Stimulated activated CD4-positive, alpha-beta T cell treated with anti-CD3 and anti-CD28 coated beads, TNF-alpha, amount 100 ng/mL, for 4 hours (primary cell): ENCODE results near the gene SPATA12.

Experiments
- DNase-seq, 3 experiments: peaks; one replicate each; pipeline ENCODE4 v3.0.0-alpha.2; 2020; ENCODE audit warnings: low read depth in 3 of 3

SPATA12 gene

GRCh38 chr3:57060089-57060821 lies at the start of gene SPATA12:
Gene SPATA12, plus strand, starts transcription at chr3:57060664. Its CDS starts 13,031 bp downstream, at chr3:57073695.
- no peak for DNase-seq

DNA sequence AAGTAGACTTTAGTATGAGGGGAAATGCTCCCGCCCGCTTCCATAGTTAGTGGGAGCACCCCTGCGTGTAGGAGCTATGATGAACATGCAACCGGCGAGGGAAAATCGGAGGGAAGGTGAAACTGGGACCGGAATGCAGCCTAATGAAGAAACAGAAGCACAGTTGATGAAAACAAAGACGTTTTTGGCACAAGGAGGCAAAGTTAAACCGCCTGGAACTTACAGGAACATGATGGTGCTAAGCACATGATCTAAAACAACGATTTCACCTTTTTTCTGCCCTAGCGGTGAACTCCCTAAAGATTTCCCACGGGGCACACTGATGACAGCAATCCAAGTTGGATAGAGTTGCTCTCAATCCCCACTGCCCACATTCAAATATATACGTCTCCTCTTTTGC lies 49.4 kb upstream of the SPATA12 start:
- no peak for DNase-seq

DNA sequence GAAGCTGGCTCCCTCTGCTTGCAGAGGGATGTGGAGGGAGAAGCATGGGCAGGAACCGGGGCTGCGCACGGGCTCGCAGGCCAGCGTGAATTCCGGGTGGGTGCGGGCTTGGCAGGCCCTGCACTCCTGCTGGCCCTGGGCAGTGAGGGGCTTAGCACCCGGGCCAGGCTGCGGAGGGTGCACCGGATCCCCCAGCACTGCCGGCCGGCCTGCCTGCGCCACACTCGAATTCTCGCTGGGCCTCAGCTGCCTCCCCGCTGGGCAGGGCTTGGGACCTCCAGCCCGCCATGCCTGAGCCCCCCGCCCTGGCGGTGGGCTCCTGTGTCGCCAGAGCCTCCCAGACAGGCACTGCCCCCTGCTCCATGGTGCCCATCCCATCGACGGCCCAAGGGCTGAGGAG lies 47.6 kb upstream of the SPATA12 start:
- no peak for DNase-seq

GRCh38 chr3:57015350-57015729 lies 45.1 kb upstream of the SPATA12 start:
- DNase-seq = no peak

DNA sequence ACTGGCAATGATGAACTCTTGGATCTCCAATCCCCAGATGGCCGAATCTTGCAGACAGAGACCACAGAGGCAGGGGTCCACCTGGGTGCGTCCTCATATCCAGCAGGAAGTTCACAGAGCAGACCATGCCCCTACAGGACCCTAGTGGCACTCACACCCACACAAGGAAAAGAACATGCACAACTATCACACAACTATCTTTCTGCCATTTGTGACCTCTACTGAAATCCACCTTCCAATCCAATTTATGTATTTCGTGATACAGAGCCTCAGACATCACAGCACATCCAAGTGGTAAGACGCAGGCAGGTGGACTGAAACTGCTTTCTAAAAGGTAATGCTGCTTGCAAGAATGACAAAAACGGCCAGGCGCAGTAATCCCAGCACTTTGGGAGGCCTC lies 44.6 kb upstream of the SPATA12 start:
- DNase-seq = no peak

DNA sequence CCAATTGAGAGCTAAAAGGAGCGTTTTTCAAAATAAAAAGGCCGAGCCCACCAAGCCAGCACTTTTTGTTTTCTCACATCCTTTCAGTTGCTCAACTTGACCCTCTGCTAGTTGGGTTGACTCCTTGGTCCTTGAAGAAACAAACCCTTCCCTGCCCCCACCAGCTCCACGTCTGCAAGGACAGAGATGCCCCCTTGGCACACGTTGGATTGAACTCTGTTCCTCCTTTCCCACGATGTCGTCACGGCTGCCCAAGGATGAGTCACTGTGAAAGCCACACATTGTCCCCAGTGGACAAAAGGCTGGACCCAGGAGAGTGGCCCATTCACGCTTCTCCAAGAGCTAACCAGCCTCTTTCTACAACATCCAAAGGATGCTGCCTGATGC lies 43.0 kb upstream of the SPATA12 start:
- DNase-seq = no peak

GRCh38 chr3:57018246-57018645 lies 42.2 kb upstream of the SPATA12 start:
- DNase-seq = no peak

DNA sequence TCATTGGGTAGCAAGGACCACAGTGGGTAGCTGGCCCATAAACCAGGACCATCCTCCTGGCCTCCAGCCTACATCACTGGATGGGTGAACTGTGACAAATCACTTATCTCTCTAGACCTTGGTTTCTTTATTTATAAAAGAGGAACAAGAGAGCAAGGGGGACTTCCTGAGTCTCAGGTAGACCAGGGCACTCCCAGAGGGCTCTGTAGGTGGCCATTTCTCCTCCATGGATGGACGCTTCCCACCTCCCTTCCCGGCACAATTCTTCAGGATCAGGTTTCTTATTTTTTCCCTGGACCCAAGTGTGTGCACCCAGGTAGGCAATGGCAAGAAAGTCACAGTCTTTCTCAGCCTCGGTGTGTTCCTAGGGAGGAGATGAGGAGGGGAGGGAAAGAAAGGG lies 41.4 kb upstream of the SPATA12 start:
- no peak for DNase-seq

DNA sequence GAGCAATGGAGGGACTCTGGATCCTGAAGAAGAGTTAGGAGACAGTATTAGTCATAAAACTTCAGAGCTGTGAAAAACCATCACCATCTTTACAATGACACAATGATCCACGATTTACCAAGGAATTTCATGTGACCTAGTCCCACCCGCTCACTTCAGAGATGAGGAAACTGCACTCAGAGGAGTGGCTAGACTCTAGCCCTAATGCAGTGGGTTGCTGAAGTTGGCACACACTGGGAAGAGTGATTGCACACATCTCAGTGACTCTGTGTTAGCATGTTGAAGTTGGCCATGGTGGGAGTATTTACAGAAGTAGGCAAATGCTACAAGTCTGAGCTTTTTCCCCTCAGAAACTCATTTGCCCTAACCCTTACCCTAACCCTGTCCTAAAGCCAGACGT lies 35.2 kb upstream of the SPATA12 start:
- no peak for DNase-seq

DNA sequence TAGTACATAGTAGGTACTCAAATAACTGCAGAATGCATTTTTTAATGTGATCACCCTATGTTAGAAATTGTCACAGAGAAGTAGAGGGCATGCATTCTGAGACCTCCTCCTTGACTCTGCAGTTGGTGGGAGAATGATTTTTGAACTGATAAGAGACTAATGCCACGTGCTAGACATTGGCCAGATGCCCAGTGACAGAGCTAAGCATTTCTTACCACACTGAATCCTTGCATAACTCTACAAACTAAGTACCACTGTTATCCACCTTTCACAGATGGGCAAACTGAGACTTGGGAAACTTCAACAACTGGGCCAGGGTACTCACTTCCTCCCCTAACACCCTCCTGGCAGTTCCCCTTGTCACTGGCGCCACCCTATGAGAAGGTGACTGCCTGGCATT lies 33.5 kb upstream of the SPATA12 start:
- DNase-seq = no peak

DNA sequence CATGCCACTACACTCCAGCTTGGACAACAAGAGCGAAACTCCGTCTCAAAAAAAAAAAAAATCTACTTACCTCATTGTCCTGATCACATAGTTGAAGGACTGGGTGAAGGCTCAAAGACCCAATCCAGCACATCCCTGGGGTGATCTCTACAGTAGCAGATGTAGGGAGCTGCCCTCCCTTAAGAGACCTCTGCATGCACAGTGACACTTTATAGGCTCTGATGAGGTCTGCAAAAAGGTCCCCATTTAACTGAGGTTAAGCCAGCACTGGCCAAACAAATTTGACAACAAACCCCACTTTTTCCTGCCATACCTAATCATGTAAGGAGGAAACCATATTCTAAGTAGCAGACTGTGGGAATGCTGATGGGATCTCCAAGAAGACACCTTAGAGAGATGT lies 31.1 kb upstream of the SPATA12 start:
- DNase-seq = no peak

- DNase-seq = no peak
Observed at GRCh38 chr3:57029924-57030323, 30.5 kb upstream of the SPATA12 start.

DNA sequence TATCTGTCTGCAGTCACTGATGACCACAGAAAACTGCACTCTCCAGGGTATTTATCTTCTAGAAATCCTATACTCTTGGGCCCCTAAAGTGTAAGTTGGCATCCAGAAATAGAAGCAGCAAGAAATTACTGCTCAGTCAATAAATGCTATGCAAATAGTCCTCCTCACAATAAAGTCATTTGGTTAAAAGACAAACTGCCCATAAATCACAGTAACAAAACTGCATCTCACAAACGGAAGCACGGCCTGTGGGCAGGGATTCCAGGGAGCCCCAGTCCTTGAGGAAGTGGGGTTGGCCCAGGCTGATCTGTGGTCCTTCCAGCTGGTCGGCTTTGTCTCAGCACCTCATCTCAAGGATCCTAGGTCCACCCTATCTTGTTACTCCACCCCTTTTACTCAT lies 29.7 kb upstream of the SPATA12 start:
- DNase-seq = no peak

DNA sequence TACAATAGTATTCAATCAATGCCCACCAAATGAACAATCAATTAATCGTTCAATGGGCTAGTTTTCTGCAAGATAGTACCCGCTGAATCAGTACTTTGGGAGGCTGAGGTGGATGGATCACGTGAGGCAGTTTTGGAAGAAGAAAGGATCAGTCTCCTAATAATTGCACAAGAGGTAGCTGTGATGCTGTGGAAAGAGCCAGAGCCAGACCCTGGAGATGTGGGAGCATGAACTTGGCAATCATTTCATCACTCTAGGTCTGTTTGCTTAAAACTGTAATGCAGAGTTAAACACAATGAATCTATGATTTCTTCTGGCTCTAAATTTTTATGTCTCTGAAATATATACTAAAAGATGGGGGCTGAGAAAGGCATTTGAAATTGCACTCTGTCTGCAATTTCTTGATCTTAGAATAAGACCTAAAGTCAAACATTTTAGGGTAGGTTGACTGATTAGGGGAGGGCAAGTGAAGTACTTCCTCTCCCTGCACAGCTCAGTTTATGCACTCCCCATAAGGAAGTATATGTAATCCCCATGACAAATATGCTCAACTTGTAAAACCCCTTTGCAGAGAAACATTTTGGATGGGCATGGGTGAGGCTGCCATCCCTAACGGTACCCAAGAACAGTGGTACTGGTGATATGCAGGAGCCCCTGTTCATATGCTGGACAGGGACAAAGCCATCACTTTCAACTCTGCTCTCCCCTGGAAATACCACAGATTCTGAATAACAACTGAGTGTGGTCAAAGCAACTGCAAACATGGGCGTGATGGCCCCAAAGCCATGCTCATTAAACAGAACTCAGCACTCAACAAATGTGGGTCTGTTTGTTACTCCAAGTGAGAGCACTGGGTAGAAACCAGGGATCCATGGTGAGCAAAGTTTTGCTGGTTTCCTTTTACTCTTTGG lies 28.6 kb upstream of the SPATA12 start:
- DNase-seq = no peak

DNA sequence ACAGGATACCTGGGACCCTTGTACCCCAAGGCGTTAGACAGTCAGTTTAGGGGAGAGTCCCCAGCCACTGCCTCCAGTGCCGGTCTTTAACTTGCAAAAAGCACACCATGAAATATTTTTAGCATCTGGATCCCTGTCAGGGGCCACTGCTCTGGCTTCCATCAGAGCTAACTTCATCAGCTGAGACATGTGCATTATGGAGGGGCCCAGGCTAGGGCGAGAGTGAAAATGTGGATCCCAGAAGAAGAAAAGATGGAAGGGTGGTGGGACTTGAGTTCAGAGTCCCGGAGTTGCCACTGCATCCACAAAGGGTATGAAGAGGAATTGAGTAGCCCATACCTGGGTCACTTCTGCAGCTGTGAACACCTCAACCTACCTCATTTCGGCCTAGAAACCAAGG lies 23.5 kb upstream of the SPATA12 start:
- no peak for DNase-seq

DNA sequence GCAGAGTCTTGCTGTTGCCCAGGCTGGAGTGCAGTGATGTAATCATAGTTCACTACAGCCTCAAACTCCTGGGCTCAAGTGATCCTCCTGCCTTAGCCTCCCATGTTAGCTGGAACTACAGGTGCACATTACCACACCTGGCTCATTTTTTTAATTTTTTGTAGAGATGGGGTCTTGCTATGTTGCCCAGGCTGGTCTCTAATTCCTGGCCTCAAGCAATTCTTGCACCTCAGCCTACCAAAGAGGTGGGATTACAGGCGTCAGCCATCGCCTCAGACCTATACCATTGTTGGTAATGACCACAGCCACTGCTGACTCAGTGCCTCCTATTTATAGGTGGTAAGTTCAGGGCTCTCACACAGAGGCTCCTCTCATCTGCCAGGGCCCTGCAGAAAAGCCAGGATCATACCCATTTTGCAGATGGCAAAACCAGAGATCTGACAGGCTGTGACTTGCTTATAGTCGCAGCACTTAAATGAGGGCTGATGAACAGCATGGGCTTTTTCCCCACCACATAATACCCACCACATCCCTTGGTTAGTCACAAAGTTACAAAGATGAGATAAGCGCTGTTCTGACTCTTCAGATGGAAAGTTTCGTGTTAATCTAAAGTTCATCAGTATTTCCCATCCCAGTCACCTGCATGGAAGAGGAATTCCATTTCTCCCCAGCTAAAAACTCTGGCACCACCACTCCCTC lies 21.8 kb upstream of the SPATA12 start:
- DNase-seq = no peak

GRCh38 chr3:57041674-57042073 lies 18.8 kb upstream of the SPATA12 start:
- DNase-seq = no peak

DNA sequence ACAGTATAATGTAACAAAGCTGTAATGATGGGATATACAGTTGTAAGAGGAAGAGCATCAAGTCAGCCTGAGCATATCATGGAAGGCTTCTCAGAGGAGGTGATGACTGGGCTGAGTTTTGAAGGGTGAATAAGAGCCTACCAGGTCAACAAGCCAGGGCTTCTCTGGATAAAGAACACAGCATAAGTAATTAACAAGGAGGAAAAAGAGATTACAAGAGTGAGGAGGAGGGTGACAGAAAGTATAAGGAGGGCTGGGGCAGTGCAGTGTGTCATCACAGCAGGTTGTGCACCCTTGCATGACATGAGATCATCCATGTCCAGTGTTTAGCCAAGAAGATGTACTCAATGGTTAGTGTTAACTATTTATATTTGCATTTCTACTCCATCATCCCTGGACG lies 16.9 kb upstream of the SPATA12 start:
- DNase-seq = no peak

DNA sequence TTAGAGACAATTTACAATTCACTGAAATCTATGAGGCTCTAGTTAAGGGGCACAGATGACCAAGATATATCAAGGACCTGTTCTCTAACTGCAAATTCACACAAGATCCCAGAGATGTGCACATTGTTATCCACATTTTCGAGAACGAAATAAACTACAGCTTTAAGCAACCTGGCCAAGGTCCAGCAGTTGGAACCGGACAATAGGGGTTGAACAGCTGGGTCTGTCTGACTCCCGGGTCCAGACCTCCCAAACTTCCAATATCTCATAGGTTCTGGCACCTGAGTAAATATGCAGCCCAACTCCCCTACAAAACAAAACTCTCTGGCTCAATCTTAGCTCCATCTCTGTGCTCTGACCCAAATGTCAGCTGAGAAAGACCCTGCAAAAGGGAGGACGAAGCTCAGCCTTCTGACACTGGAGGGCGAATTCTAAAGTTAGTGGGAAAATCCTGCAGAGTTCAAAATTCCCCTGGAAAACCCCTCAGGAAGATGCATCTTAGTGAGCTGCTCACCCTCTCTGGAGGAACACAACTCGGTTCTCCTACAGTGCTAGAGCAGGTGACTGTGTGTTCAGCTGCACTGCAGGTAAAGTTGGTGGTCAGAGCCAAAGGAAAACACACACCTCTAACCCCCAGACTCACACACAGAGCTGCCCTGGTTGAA lies 14.2 kb upstream of the SPATA12 start:
- DNase-seq = no peak

DNA sequence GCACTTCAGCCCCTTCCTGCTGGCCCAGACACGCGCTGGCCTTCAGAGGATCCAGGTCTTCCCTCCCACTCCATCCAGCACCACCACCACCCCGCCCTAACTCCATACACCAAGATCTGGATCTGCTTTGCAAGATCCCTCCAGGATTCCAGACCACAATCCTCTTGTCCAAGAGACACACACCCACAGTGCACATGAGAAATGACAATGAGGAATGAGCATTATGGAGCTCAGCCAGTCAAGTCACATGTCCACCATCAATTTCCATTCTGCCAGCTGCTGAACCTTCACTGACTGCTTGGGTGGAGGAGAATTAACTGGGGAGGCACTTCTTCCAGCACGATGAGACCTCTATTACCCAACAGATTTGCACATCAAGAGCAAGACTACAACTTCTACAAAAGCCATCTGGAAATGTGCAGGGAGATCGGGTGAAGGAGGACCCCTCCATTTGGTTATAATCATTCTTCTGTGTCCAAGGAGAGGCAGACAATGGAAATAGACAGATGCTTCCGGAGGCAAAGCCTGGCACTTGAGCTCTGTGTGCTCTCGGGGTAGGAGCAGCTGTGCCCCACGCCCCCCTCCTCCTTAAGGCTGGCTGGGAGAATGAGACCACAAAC lies 12.3 kb upstream of the SPATA12 start:
- no peak for DNase-seq

DNA sequence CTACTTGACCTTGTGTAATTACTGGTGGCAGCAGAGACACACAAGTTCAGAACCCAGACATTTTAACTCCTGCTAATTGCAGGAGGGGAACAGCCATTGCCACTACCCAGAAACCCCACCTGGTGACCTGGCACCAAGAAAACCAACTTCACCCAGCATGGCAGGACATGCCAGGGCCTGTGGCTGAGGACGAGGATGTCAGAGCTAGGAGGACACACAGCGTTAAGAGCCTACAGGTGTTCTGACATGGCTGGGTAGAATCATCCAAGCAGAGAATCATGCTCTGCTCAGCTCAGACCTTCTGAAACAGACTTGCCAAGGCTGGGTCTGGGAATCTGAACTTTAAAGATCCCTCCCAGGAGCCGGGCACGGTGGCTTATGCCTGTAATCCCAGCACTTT lies 11.7 kb upstream of the SPATA12 start:
- DNase-seq = no peak

- DNase-seq = no peak
Observed at GRCh38 chr3:57052662-57053061, 7.8 kb upstream of the SPATA12 start.
